NOMO-1 treated with DMSO at 0.1 percent for 48 hours (cell line): ENCODE data around the gene SLC2A13.
A peak's percentile ranks its signal among the peaks of the same experiment; 100 is the strongest.
"Not testable (repeated sequence)": the region's sequence is repeated elsewhere in the genome, so short reads cannot be mapped to it uniquely, and the experiment has no call there.

Experiments
- DNase-seq: peaks from one replicate; lab custom pipeline; 2025; ENCODE audit not compliant: unreplicated experiment; lab: John Stamatoyannopoulos, UW

SLC2A13 gene

DNA sequence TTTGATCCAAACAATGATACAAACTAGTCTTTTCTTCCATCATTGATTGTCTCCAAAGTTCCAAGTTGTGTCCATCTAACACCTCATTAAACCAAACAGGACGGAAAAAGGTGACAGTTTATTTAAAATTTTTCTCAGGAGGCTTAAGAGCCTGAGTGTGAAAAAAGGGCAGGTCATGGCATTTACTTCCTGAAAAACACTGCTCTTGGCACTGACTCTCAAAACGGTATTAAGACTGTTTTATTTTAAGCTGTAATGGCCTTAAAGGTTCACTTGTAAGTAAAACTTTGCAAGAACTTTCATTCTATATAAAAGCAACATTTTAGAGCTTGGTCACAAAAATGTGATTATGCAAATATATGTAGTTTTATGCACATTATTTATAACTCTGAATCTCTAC is 222.5 kb downstream of the SLC2A13 start:
- DNase-seq: no peak

DNA sequence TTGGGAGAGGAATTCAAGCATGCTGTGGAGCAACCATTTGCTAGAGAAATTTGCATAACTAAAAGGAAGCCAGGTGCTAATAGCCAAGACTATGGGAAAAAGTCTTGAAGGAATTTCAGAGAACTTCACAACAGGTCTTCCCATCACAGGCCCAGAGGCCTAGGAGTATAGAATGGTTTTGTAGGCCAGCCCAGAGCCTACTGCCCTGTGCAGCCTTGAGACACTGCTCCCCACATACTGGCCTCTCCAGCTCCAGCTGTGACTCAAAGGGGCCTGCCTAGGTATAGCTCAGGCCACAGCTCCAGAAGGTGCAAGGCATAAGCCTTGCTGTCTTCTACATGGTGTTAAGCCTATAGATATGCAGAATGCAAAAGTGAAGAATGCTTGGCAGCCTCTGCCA is 227.1 kb downstream of the SLC2A13 start:
- no peak for DNase-seq

GRCh38 chr12:39875721-39876120 is 230.2 kb downstream of the SLC2A13 start:
- DNase-seq: no peak

DNA sequence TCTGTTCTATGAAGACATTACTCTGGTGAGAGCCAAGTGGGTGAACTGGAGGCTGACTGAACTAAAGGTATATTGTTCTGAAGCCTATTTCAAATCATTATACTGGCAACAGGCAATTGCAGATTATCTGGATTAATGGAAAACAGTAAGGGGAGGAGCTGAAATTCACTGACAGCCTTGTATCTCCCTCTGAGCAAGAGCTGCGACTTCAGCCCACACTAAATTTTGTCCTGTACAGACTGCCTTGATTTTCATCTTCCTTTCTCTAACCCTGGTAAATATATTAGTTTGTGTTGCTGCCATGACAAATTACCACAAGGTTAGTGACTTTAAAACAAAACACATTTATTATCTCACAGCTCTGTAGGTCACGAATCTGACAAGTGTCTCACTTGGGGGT is 231.1 kb downstream of the SLC2A13 start:
- DNase-seq: no peak

DNA sequence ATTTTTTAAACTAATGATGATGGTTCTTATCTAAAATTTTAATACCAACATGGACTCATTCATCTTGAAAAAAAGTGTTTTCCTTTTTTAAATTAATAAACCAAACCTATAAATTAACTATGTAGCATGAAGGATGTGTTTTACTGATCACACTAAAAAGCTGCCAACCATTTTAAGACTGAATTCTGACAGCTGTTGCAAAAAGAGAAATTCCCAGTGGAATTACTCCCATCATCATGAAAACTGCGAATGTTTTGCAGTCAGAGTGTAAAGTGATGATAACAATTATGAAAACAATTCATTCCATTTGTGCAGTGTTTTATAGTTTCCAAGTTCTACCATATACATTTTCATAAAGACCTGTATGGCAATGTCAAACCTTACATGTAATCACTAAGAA is 232.8 kb downstream of the SLC2A13 start:
- no peak for DNase-seq

GRCh38 chr12:39872425-39872824 is 233.5 kb downstream of the SLC2A13 start:
- DNase-seq: no peak

DNA sequence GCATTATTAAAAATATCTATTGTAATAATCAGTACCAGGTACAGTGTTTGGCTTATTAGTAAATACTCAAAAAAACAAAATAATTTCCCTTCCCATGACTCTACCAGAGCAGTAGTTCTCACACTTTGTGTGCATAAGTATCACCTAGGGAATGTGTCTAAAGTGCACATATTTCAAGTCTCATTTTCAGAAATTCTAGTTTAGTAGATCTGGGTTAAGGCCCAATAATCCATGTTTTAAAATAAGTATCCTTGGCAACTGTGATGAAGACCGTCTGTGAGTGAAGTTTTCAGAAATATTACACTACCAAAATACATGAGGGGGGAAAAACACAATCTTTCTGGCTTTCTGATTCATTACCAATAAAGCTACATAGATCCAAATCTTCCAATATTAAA is 237.6 kb downstream of the SLC2A13 start:
- DNase-seq: no peak

DNA sequence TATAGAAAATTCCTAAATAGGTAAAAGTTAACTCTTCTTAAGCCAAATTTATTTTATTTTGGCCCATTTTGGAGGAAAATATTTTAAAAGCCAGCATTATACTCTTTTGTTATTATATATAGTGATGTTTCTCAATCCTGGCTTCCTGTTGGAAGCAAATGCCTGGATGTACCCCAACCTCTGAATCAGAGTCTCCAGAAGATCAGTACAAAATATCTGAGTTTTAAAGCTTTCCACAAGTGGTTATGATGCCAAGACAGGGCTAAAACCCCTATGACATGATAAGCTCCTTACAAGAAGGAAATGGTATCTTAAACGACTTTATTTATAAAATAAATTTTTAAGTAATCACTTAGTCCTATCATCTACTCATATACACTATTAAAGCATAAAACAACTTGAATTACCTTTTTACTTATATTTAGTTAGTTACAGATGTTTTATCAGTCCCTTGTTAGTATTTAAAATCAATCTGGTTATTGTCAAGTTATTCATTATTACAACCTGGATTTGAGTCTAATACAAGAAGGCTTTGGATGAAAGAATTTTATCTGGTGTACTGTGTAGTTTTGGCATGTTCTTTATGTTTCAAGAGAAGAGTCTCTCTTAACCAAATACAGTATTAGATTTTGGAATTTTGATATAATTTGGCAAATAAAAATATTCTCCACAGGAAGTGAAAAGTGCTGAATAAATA is 238.1 kb downstream of the SLC2A13 start:
- no peak for DNase-seq

- no peak for DNase-seq
Observed at GRCh38 chr12:39866135-39866534, 239.7 kb downstream of the SLC2A13 start.

- DNase-seq: no peak
Observed at GRCh38 chr12:39860695-39861094, 245.2 kb downstream of the SLC2A13 start.

DNA sequence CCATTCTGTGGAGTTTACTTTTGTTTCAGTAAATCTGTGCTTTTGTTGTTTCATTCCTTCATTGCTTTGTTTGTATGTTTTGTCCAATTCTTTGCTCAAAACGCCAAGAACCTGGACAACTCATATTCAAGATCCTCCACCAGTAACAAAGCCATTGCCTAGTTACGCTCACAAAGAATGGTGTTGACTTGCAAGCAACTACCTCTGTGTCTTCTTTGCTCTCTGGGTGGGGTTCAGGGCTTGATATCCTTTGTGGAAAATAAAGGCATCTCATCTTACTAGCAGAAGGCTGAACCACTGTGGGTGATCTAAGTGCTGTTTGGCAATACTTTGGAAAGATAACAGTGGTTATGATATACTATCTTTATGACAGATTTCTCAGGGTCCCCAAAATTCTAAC is 252.9 kb downstream of the SLC2A13 start:
- no peak for DNase-seq

- no peak for DNase-seq
Observed at GRCh38 chr12:39852346-39852745, 253.5 kb downstream of the SLC2A13 start.

- not testable (repeated sequence) for DNase-seq
Observed at GRCh38 chr12:39848218-39848617, 257.7 kb downstream of the SLC2A13 start.

GRCh38 chr12:39846971-39847650 is 258.8 kb downstream of the SLC2A13 start:
- DNase-seq: peak; percentile 1

DNA sequence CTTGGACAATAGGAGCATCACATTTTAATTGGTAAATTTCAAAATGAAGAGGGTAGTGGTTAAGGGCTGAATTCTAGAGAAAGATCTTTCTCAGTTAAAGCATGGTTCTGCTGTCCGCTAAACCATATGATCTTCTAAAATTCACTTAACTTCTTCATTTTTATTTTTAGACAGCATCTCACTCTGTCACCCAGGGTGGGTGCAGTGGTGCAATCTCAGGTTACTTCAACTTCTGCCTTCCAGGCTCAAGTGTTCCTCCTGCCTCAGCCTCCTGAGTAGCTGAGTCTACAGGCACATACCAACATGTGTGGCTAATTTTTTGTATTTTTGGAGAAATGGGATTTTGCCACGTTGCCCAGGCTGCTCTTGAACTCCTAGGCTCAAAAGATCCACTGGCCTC is 259.6 kb downstream of the SLC2A13 start:
- peak; percentile 87 for DNase-seq

DNA sequence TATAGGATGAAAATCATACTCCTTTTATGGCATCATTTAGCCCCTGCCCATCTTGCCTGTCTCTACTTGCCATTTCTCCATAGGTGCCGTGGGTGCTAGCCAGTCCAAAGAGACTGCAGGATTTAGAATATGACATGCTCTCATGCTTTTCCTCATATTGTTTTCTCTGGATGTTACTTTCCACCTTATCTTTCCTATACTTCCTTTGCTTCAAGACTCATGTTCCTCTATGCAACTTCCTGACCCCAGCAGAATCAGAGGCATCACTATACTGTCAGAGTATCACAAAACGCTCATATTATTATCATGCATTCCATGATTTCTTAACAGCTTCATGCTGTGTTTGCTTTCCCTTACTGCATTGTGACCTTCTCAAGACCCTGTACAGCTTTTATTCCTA is 265.5 kb downstream of the SLC2A13 start:
- DNase-seq: no peak

GRCh38 chr12:39839072-39839471 is 266.8 kb downstream of the SLC2A13 start:
- DNase-seq: no peak

DNA sequence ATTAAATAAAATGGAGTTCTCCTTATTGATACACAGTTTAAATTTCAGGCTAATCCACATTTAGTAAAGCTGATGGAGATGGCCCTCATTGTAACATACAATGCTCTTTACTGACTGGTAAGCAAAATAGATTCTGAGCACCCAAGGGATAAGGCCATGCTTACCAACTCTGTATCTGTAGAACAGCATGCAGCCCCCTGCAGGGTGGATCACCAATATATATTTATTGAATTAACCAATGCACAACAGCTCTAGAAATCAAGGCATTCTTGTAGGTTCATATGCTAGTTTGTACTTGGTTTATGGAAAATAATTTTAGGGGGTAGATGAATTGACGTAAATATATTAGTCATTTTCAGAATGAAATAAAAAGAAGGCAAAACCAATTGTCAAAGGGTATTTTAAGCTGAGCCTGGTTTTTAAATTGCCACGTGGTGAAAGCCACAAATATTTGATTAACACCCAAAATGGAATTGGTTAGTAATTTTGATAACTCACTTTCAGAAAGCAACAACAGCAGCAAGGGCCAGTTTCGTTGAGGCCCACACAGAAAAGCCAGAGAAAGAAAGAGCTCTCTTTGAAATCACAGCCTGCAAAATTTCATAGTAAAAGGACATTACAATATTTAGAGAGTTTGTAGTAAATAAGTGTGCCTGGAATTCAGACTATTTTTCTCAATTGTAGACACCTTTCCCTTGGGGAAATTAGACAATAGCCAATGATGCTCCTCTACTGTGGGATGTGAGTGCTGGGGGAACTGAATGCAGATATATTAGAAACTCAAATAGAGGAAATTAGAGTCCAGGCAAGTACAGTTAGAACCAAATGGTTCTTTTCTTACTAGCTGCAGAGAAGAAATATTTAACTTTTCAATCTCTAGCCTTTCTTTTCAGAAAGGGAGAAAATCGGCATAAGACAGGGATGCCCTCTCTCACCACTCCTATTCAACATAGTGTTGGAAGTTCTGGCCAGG is 270.1 kb downstream of the SLC2A13 start:
- DNase-seq: no peak

DNA sequence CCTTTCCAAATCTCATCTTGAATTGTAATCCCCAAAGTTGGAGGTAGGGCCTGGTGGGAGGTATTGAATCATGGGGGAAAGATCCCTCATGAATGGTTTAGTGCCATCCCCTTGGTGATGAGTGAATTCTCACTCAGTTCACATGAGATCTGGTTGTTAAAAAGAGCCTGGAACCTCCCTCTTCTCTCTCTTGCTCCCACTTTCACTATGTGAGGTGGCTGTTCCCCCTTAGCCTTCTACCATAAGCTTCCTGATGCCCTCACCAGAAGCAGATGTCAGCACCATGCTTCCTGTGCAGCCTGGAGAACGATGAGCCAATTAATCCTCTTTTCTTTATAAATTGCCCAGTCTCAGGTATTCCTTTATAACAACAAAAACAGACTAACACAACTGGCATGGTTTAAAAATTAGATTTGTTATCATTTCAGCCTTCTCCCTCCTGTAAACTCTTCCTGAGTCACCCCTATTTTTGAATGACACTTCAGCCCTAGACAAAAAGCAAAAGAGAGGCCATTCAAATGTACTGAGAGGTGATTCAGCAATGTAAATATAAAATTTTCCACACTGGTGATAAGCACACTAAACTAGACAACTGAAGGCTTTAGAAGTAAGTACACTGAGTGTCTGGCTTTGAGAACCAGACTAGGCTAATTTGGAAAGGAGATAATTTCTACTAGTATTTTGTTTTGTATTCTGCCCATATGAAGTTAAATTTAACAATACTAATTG is 274.1 kb downstream of the SLC2A13 start:
- no peak for DNase-seq

- no peak for DNase-seq
Observed at GRCh38 chr12:39830852-39831520, 274.9 kb downstream of the SLC2A13 start.
